GM21825 (cell line): Measurements from ENCODE around the gene EFNB2.

Experiments used
- ATAC-seq: cut with Tn5 transposase; IDR thresholded peaks from one replicate; pipeline ENCODE4 v1.9.1; 2021; ENCODE audit warnings: mild to moderate bottlenecking, moderate library complexity; ENCODE audit not compliant: unreplicated experiment

The EFNB2 gene

DNA sequence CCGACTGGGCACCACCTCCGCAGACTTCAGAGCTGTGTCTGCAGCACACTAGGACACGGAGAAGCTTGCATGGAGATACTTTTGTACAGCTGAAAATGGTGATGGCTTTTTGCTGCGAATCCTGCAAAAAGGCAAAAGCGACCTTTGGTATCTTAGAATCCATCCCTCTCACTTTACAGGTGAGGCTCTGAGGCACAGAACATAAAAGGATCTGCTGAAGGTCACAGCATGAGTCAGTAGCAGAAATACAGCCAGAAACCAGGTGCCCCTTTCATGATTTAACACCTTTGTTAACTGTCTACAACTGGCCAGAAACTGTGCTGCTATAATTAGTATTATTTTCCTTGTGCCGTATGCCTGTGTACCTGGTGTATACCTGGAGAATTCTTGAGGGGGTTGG lies 48.3 kb downstream of the EFNB2 start:
- ATAC-seq: no peak

DNA sequence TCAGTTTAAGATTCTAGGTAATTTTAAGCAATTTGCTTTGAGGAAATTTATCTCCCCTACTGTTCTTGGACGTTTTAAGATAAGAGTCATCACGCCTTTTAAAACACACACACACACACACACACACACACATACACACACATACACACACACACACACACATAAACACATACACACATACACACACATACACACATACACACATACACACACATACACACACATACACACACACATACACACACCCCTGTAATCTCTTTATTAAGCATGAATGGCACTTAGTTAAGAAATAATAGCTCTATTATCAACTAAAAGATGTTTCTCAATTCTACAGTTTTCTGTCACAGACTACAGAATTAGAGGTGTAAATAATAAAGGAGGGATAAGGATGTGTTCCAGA lies 49.2 kb downstream of the EFNB2 start:
- ATAC-seq: no peak

DNA sequence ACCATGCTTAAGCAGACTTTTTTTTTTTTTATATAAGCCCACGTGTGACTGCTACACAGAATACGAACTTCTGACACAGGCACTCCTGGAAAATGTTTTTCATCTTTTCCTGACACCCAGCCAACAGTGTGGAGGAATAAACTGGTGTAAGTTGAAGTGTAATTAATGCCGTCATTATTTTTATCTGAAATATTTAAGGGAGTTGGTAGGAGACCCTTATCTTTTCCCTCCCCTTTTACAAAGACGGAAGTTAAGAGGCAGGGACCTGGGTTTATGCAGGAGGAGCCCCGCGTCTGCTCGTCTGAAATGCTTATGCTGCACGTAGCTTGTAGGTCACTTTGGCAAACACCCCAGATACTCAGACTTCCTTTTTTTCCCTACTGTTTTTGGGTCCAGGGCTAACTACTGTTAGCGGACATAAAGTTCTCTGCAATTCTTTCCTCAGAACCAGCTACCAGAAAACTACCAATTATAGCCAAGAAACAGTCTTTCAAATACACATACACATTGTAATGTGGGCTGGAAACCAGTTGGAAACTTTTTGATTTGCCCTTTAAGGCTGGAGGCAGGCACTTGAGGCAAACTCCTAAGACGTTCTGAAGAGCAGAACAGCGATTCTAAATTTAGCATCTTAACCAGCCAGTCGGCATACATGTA lies 50.8 kb downstream of the EFNB2 start:
- ATAC-seq: no peak

DNA sequence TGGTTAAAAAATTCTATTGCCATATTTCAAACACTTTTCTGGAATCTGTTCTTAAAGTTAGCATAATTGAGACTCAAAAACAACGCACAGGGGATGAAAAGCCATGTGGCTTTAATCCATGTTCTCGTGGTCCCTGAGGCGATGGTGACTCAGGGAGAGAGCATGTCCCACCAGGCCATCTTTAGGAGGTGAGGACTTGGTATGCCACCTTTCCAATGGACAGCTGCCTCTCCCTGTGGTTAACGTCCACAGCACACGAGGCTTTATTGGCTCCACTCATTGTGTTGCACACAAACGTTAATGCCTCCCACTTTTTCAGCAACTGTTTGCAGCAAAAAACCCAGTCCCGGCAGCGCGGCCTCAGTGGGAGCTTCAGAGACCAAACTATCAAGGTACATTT lies 51.4 kb downstream of the EFNB2 start:
- ATAC-seq: no peak

DNA sequence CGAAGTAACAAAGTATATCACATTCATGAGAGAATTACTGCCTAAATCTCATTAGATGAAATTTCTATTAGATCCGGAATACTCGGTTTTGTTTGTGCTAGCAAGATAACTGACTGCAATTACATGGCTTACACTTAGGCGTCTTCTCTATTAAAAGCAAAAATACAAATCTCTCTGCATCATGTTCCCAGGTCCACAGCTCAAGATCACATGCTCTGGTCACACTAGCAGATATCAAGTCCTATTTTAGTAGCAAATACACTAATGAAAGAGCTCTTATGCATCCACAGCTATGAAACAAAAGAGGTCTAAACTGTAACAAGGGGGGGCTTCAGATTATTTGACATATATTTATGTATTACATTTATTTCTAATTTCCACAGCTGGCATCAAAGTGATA lies 53.5 kb downstream of the EFNB2 start:
- ATAC-seq: no peak

DNA sequence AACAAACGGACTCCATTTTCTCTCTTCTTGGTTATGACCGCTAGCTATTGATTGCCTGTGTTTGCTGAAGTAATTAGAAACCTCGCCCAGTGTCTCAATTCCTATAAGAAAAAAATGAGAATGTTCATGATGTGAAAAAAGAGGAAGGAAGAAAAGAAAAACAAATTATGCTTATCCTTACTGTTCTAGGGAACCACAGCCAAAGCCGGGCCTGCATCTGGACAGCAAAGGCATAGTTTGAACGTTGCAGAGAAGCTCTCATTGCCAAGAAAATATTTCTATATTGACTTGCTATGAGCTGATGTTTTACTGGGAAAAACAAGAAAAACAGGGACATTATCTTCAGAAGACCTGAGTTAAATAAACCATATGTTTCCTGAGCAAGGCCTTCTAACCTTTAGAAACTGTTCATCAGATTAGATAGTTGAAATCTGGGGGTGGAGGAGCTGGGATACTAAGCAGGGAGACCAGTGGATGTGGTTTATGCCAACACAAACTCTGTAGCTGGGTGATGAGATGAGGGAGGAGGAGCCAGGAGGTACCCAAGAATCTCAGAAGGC lies 55.0 kb downstream of the EFNB2 start:
- ATAC-seq: no peak

DNA sequence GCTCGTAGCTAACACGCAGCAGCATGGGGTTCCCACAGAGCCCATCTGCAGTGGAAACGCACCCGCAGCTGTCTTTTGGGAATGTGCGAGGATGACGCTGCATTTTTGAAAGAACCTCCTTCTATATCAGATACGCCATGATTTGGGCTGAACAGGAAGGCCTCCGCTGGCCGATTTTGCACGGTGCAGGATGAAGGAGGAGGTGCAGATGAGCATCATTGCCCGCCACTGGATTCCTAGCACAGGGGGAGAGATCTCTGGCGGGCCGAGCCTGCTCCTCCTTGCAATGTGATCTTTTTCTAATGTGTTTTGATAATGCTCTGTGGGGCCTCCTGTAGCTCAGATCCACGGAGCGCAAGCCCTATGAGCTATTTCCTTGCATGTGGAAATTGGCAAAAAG lies 55.5 kb downstream of the EFNB2 start:
- no peak for ATAC-seq

DNA sequence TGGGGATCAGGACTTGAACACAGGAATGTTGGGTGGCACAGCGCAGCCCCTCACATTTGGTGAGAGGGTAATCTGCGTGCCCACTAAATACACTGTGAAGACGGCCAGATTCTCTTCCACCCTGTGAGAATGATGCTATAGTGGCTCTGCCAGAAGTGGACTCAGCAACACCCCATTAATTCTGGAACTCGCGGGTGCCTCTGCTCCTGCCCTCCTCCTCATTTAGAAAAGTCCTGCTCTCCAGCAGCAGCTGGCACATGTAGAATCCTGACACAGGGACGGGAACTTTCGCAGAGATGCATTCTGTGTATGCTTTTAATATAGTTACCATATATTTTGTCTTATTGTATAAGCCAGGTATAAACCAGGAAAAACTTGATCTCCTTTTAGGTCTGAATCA lies 57.3 kb downstream of the EFNB2 start:
- ATAC-seq: no peak

DNA sequence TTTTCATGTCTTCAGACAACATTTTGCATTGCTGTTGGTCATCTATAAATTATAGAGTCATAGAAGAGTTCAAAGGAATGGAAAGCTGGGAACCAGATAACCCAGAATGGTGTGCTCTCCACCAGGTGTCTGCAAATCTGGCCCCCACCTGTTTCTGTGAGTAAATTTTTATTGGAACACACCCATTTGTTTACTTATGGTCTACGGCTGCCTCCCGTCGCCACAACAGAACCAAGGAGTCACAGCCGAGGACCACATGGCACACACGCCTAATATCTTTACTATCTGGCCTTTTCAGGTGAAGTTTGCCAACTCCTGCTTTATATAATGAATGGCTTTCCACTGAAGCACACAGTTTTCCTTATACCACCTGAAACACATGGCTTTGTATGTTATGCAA lies 58.2 kb downstream of the EFNB2 start:
- ATAC-seq: no peak

DNA sequence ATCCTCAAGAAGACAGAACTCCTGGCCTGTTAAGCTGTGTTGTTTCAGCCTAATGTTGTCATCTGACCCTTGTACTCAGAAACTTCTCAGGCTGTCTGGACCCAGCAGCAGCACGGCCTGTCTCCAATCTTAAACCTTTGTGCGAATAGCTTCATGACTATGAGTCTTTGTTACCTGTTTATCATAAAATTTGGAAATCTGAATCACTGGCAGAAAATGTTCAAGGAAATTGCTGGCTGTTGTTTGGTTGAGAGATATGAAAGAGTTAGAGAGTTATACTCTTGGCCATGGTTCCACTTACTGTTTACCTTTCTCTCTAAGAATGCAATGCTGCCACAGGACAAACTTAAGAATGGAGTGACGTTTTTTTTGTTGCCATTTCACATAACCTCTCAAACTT lies 59.6 kb downstream of the EFNB2 start:
- no peak for ATAC-seq

DNA sequence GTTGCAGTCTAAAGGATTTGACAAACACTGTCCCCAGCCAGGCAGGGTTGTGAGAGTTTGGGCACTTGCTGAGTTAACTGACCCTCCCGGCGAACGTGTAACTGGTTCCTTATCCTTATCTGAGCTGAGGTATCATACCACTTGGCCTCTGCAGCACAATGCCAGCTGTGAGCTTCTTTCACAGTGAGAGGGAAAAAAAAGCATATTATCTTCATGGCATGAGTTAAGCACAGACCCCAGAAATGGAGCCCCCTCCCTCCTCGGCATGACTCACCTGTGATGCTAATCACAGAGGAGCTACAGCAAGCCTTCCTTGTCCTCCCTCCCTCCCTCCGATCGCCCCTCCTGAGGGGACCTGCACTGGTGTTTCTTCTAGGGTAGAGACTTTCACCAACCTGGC lies 60.5 kb downstream of the EFNB2 start:
- no peak for ATAC-seq

DNA sequence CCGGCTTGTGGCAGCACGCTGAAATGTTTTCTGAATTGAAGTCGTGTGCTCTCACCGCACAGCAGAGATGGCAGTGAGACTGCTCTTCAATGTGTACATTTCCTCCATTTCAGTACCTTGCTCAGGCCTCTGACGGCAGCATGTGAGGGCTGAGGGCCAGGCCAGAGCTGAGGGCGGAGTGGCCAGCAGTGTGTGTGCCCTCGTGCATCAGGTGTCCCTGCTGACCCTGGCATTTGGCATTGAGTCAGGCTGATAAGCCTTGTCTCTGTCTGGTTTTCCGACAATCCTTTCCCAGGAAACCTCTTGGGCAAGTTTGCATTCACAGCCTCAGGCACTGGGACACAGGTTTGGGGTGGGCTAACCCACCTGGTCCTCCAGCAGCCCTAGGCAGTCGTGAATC lies 62.3 kb downstream of the EFNB2 start:
- no peak for ATAC-seq

DNA sequence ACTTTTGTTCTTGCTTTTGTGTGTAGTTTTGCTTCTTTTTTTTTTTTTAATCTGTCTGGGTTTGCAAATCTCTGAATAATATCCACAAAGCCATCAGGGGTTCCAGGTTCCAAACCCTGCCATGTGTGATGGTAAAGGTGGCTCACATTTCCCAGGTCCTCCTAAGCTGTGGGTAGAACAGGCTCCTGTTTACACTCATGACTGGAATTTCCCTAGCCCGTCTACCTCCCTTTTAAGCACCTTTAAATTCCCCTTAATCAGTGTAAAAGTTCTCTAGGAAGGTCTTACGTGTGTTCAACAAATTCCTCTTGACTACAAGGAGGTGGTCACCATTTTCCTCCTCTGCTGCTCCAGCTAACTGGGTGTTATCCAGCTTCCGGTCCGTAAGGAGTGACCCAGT lies 62.8 kb downstream of the EFNB2 start:
- no peak for ATAC-seq

DNA sequence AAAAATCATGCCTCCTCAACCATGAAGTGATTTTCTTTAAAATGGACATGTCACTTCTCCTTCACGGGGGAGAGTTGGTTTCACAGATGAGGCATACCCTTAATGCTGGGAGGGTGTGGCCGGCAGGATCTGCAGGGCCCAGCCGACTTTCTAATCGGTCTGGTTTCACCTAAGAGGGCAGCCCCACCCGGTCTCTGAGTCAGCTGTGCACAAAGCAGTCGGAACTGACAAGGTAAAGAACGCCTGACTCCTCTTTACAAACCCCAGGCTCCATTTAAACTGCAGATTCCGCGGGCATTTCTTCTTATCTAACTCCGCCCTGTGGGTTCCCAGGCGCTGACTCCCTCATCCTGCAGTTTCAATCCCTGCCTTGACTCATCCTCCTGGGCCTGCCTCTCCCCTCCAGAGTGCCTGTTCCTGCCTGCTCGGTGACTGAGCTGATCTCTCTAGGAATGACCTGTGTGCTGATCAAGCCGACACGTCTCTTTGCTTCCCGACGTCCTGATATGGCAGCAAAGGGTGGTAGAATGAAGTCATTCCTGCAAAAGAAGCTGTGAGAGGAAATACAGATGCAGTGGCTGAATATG lies 63.4 kb downstream of the EFNB2 start:
- no peak for ATAC-seq

DNA sequence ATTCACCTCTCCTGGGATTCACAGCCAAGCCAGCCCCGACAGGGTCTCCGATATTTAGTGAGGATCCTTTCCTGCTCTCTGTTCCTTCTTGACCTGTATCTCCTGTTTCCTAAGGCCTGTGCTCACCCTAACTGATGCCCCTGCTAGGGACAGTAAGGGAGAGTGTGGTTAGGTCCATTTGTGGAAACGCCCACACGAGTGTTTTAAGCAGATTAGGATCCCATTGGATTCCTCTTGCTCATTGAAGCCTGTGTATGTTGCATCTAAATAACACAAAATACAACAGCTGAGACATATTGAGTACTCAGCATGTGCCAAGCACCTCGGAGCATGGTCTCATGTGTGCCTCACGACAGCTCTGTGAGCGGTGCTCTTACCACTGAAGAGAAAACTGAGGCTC lies 64.9 kb downstream of the EFNB2 start:
- ATAC-seq: no peak

DNA sequence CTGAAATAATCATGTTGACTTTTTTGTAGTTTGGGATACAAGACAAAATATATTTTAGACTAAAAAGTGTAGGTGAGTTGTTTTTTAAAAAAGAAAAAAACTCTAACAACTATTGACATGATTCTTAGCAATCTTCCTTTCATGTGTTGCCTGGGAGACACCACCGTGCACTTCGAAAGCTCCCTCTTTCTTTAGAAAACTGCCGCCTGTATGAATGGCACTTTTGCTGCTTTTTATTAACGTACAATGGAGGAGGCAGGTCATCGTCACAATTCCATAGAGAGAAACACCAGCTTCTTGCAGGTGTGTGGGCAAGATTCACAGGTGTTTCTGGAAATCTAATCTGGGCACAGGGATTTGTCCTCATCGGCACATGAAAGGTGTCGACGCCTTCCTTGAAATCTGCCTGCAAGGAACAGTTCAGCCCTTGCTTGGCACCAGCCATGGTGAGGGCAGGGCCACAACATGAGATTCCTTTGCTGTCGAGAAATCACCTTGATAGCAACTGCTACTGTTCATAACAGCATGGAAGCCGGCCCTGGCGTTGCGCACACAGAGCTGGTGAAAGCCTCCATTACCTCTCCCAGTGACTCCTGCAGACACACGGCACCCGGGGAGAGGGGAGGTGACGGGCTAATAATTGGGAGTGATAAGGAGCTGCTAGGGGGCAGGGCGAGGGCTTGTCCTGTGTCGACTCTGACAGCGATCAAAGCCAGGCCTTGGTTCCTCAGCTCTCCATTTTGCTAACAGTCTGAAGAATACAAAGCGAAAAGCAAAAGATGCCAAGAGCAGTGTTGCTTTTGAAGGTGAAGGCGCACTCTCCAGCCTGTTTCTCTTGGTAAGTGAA lies 66.5 kb downstream of the EFNB2 start:
- no peak for ATAC-seq

DNA sequence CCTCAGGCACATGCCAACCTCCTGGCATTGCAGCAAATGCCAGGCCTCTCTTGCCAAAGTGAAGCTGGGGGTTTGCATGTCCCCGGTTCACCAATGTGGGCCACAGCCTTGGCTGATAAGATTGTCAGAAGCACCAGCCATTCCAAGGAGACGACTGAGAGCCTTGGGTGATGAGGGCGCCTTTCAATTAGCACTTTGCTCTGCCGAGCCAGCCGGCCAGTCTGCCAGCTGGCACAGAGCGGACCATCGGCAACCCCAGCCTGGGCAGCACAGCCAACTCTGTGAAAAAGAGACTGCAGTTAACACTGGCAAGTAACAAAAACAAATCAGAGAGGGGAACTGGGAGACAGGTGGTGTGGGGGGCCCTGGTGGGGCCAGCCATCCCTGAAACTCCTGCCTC lies 67.3 kb downstream of the EFNB2 start:
- no peak for ATAC-seq

DNA sequence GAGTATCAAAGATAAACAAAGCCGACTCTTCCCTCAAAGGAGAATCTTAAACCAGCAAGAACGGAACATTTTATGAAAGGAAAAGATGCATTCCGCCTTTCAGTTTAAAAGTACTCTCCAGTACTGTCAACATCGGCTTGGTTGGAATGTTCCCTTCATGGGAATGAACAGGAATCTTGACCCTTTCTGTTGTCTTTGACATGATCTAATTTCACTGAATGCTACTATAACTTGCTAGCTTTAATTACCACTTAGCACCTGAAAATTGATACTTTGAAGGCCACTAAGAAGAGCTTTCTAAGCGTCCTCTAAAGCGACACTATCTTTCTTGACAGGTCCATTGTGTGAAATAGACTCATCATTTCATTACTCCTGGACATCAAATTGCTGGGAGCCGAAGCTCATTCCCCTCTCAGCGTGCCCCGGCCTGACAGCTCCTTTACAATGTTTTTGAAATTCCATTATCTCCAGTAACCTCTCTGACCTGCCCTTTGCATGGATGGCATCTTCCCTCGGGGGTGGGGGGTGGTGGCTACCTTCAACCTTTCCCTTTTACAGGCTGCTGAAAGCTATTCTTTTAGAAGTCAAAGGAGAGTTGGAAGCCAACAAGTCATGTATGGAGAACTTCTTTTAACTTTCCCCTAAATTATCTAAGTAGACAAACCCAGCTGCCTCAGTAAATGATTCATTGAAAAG lies 67.9 kb downstream of the EFNB2 start:
- ATAC-seq: no peak

DNA sequence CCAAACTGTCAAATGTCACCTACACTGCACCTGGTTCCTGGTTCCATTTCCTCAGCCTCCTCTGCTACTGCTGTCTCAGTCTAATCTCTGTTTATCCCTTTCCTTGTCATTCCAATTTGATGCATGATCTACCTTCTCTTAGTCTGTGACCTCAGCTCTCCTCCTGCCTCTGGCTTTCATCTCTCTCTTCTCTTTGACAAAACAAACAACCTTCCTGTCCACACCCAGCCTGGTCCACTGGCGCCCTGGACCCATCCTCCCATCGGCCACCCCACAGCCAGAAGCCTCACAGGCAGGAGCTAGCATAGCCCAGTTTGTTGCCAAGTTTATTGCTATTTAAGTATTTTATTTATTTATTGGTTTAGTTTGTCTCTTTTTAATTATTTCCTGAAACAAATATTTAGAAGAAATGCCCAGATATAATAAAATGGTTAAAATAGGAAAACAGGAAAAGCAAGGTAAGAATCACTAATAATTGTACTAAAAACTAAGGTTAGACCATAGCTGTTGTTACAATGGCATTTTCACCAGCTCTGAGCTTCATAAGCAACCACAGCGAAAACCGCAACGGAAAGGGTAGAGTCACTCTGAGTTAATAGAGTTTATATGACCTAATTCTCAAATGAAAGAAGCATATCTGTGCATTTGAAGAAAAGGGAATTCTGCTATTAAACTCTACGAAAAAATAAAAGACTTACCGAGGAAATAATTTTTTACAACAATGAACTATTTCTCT lies 68.6 kb downstream of the EFNB2 start:
- no peak for ATAC-seq

DNA sequence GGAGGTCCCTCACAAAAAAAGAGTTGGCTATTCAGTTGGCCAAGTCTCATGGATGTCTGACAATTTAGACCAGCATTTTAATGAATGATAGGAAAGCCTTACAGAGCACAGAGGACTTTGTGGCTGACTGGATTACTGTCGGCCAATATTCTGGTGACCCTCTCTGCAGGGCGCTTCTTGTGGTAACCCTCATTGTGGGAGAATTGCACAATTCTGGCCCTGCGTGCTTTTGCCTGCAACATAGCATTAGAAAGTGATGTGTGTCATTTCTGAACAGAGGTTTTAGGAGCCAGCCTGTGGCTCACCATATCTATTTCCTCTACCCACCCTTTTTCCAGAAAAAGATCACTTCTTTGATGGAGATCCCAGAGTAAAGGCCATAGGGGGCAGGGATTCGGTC lies 71.4 kb downstream of the EFNB2 start:
- ATAC-seq: no peak

DNA sequence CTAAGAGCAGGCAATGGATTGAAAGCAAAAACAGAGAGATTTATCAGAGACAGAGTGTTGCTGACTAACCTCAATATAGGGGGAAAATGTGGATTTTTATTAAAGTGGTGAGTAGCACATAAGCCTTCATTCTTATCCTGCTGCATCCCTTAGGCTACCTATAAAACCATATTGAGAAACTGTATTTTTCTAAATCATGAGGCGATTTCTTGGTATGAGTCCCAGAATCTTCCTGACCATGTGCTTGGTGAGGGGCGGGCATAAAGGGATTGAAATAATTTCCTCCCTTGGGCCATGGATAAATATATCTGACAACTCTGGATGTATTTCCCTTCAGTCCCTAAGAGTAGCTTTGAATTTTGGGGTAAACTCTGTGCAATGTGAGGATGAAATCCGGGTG lies 72.8 kb downstream of the EFNB2 start:
- no peak for ATAC-seq
